ENCODE results near the gene MROH2B.

DNA sequence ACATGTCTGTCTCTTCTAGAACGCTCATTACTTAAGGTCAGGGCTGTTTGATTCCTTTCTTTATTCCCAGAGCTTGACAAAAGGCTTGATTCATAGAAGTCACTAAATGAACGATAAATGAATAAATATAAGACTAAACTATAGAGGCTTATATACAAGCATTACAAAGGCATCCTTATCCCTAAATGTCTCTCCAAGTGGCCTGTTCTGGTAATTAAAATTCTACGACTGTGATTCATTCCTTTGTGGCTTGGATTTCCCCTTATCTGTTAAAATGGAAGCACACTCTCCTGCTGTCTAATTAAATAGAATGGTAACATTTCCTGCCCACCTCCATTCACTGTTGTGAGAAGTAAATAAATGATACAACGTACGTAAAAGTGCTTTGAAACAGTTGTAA lies 112.3 kb downstream of the MROH2B start:
- no peak for TF ChIP-seq POLR2A (IDR thresholded peaks at IDR 0.05)
- no peak for TF ChIP-seq CTCF (IDR thresholded peaks at IDR 0.05)

Measured in thyroid gland (tissue), 4 donors.